GM19328 (cell line): ENCODE data around the gene GRIA1.
A peak's percentile ranks its signal among the peaks of the same experiment; 100 is the strongest.
"Not testable (repeated sequence)": the region's sequence is repeated elsewhere in the genome, so short reads cannot be mapped to it uniquely, and the experiment has no call there.

Experiments
- ATAC-seq: cut with Tn5 transposase; IDR thresholded peaks from one replicate; pipeline ENCODE4 v1.9.1; 2021; ENCODE audit warnings: mild to moderate bottlenecking, moderate library complexity; ENCODE audit not compliant: unreplicated experiment

The GRIA1 gene

DNA sequence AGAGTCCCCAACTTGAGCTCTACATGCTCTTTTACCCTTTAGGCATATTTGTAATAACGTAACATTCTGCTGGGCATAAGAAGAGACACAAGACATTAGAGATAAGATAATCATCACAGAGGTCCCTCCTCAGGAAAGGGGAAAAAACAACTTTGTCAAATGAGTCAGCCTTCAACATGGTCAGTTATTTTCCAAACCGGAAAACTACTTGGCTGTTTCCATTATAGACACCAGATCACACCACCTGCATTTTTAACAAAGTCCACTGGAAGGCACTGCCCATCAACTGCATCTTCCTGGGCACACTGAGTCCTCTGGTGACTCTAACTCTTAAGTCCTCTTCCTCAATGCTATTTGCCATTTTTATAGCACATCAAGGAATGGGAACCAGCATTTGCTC lies 326.4 kb downstream of the GRIA1 start:
- ATAC-seq: no peak

DNA sequence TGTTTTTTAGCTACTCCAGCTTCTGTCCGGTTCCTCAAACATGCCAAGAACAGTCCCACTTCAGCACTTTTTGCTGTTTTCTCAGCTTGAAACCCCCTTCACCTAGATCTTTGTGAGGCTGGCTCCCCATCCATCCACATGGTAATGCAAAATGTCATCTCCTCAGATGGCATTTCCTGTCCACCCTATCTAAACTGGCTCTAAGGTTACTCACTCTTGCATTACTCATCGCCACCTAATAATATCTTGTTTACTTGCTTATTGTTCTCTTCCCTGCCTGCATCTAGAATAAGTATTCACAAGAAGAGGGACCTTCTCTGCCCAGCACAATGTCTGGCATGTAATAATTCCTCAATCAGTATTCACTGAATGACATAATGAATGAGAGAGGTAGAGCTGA lies 328.2 kb downstream of the GRIA1 start:
- ATAC-seq: no peak

DNA sequence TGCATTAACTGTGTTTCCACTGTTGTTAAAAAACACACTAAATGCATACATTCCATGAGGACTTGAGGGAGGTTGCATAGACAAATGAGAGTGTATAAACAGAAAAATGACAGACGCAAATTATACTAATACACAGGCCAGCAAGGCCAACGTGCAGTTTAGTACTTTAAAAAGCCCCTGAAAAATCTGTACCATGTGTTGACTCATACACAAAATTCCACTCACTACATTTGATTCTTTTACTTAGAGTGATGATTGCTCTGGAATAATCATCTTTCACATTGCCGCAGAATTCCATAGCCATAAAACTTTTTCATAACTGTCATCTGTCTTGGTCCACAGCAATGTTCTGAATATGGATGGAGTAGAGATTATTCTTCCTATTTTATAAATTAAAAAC lies 332.6 kb downstream of the GRIA1 start:
- ATAC-seq: no peak

DNA sequence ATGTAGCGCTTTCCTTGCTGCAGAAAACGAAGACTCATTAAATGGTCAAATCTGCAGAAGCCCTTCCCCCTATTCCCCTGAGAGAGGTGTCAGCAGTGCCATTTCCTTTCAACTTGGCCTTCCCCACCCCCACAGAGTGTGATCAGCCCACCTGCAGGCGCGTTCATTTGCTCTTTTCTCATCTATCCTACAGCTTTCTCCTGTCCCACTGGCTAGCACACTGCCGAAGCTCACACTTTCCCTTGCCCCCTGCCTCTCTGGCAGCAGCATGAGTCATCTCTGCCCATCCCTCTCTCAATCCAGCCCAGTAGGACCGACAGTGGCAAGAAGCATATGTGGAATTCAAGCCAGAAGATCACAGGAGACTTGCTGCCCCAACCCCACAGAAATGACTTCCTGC lies 334.4 kb downstream of the GRIA1 start:
- no peak for ATAC-seq

DNA sequence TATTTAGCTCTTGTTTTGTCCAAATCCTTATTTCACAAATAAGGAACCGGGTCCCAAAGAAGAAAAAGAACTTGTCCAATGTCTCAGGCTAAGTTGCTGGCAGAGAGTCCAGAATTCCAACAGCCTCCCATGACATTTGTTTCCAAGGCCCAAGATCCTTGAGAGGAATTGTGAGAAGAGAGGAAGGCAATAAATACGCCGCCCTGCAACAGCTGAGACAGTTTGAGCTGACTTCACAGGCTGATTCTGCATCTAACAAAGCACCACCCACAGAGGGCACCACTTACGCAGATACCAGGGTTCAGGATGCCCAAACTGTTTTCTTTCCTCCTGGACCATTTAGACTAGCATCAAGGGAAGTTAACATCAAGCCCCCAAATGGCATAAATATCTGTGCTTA lies 336.9 kb downstream of the GRIA1 start:
- no peak for ATAC-seq

DNA sequence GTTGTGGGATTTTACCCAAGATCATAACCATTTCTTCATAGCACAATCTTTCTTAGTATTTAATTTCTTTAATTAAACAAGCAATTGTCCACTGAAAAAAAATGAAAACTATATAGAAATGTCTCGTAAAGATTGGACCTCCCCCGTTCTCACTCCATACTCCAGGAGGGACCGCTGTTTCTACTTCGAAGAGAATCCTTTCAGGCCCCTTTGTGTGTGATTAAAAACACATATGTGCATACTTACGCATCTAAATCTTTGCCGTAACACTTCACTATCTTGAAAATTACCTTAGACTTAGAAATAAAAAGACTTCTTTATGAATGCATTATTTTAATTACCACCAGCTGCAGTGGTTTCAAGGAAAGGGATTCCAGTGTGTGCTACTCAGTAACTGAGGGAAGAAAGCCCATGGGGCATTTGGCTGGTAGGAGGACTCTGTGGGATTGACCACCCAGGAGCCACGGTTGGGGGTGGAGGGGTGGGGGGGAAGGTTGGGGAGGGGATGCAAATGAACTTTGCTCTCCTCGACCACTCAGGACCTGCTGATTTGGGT lies 339.1 kb downstream of the GRIA1 start:
- ATAC-seq: no peak

DNA sequence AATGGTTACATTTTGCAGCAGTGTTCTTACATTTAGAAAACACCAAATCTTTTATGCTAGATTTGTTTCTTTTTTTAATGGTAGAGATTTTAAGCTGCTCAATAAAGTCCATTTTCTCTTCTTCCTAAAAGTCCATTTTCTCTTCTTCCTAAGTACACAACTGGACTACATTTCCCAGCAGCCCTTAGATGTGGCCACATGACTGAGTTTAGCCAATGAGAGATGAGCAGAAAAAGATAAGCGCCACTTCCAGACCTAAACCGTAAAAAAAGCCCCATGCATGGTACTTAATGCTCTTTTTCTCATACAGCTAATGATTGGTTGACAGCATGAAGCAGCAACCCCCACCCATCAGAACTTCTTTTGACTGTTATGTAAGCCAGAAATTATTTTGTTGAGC lies 341.5 kb downstream of the GRIA1 start:
- ATAC-seq: peak; percentile 80

DNA sequence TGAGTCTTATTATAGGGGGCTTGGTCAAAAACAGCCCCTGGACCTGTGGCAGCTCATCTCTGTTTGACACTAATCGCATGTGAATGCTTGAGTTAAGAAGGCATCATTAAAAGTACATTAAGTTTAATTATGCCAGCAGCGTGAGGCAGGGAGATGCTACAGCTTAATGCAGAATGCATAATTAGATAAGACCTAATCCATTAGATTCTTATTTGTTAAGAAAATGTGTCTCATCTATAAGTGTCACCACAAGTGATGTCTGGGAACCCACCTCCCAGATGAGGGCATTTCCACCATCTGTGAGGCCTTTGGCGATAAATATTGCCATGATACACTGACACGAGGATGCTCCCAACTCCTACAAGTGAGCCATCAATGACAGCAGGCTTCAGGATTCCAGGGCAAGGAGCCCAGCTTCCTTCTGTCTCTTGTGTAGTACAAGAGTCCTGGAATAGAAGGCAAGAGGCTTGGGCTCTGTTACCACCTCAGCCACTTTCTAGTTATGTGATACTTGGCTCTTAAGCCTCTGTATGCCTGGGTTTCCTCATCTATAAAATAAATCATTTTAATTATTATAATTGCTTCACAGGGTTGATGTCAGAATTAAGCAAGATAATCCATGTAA lies 345.5 kb downstream of the GRIA1 start:
- ATAC-seq: no peak

DNA sequence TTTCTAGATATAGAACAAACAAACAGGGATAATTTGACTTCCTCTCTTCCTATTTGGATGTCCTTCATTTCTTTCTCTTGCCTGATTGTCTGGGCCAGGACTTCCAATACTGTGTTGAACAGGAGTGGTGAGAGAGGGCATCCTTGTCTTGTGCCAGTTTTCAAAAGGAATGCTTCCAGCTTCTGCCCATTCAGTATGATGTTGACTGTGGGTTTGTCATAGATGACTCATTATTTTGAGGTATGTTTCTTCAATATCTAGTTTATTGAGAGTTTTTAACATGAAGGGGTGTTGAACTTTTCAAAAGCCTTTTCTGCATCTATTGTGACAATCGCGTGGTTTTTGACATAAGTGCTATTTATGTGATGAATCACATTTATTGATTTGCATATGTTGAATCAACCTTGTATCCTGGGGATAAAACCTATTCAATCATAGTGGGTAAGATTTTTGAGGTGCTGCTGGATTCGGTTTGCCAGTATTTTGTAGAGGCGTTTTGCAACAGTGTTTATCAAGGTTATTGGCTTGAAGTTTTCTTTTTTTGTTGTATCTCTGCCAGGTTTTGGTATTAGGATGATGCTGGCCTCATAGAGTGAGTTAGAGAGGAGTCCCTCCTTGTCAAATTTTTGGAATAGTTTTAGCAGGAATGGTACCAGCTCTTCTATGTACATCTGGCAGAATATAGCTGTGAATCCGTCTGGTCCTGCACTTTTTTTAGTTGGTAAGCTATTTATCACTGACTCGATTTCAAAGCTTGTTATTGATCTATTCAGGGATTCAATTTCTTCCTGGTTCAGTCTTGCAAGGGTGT lies 359.0 kb downstream of the GRIA1 start:
- not testable (repeated sequence) for ATAC-seq

DNA sequence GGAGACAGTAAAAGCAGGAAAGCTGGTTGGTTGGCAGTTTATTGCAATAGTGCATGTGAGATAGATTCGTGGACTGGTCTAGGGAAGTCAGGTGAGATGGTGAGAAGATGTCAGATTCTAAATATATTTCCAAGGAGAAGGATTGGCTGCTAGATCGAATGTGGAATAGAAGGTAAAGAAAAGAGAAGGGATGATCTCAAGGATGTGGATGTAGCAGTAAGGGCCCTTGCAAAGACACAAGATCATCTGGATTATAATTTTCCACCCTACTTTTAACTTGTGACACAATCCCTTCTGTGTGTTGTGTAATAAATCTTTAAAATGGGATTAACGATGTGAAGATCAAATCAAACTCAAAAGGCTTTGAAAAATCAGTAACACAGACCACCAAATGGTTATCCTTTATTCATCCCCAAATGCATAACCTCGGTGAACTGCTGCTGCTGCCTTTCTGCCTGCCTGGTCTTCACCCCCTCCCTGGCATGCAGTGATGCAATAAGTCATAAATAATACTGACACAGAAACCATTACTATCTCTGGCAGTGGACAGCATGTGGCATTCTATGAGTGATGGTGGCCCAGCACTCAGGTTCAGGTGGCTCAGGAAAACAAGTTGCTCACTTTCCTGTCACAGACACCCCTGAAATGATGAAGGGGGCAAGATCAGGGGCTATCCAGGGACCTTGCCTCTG lies 369.9 kb downstream of the GRIA1 start:
- ATAC-seq: no peak

DNA sequence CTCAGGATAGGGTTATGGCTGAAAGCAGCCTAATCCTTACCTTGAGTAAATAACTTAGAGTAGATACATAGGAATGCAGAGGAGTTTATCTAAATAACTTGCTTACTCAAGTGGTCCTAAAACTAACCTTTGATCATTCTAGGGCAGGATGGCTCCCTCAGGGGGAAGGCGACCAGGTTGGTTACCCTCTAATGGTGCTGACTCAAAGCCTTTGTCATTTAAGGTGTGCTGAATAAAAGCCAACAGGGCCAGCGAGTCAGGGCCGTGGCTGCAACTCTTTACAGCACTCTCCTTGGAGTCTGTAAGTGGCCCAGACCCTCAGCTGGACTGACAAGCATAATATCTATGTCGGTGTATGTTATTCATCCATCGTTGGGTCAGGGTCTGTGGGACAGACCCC lies 372.4 kb downstream of the GRIA1 start:
- not testable (repeated sequence) for ATAC-seq
